ENCODE results near the gene TM9SF1.

GRCh38 chr14:24198814-24199524 lies 3.7 kb upstream of the TM9SF1 start:
- 0 out of 2 replicates have a peak, but pooled peaks have one; percentile 26 for TF ChIP-seq SAP130 (CRISPR knock-in tag; IDR thresholded peaks at IDR 0.05; ENCODE audit: low read depth)
- TF ChIP-seq IRF2 (CRISPR knock-in tag; IDR thresholded peaks at IDR 0.05), result no peak
